HL-60 (cell line): ENCODE measurements around the gene SEL1L2.

Experiments used
- DNase-seq, 2 experiments: peaks; one replicate each; pipeline ENCODE4 v3.0.0-alpha.2; 2010 to 2020; ENCODE audit warnings: low read depth in 1 of 2, low spot score in 1 of 2
- H3K27ac ChIP-seq: fragments of 250-450 bp; sonication (Bioruptor Pico); replicated peaks from 2 replicates; pipeline ENCODE4 v1.5.1; 2020; ENCODE audit warnings: mild to moderate bottlenecking, moderate library complexity
- H3K27me3 ChIP-seq: fragments of 250-450 bp; sonication (Bioruptor Pico); 2 replicates; pipeline ENCODE4 v1.5.1; 2021; ENCODE audit warnings: mild to moderate bottlenecking, moderate library complexity; ENCODE audit not compliant: insufficient read depth, poor library complexity, severe bottlenecking
- H3K4me3 ChIP-seq: replicated peaks from 2 replicates; pipeline ENCODE4 v1.5.1; 2011; ENCODE audit warnings: mild to moderate bottlenecking, control low read depth, low read length; ENCODE audit not compliant: insufficient read depth
- GABPA ChIP-seq: IDR thresholded peaks from 2 replicates; pipeline ENCODE4 v1.6.1; 2012; ENCODE audit warnings: low read depth
- POLR2AphosphoS5 ChIP-seq: IDR thresholded peaks from 2 replicates; pipeline ENCODE4 v1.6.1; 2012; ENCODE audit warnings: low read depth
- SPI1 ChIP-seq: IDR thresholded peaks from 2 replicates; pipeline ENCODE4 v1.6.1; 2012; ENCODE audit warnings: low read depth, mild to moderate bottlenecking, borderline replicate concordance
- TF ChIP-seq, protein P1 (sequence below): IDR thresholded peaks from one replicate; pipeline ENCODE4 v1.5.1; 2011; ENCODE audit warnings: low read length, control low read depth, inconsistent platforms; ENCODE audit not compliant: insufficient read depth
- TF ChIP-seq, protein P2 (sequence below): IDR thresholded peaks from 2 replicates; pipeline ENCODE4 v1.6.1; 2012; ENCODE audit warnings: low read depth; ENCODE audit not compliant: insufficient replicate concordance

The SEL1L2 gene

DNA sequence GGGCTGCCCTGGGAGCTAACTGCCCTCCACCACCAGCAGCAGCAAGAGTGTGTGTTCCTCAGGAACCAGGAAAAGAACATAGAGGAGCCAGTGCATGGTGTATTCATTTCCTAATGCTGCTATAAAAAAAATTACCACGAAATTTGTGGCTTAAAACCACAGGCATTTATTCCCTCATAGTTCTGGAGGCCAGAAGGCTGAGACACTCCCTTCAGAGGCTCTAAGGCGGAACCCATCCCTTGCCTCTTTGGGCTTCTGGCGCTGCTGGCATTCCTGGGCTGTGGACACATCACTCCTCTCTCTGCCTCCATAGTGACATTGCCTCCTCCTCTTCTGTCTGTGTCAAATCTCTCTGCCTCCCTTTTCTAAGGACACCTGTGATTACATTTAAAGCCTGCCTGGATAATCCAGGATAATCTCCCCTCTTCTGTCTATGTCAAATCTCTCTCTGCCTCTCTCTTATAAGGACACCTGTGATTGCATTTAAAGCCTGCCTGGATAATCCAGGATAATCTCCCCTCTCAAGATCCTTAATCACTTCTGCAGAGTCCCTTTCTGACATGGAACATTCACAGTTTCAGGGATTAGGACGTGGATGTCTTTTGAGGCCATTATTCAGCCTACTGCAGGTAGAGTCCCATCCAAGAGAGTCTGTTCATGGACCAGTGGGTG is 150.9 kb downstream of the SEL1L2 start:
- no peaks in the 10 kb centered on the region for H3K27me3 ChIP-seq
- no peak for TF ChIP-seq GABPA
- TF ChIP-seq, protein P1, sequence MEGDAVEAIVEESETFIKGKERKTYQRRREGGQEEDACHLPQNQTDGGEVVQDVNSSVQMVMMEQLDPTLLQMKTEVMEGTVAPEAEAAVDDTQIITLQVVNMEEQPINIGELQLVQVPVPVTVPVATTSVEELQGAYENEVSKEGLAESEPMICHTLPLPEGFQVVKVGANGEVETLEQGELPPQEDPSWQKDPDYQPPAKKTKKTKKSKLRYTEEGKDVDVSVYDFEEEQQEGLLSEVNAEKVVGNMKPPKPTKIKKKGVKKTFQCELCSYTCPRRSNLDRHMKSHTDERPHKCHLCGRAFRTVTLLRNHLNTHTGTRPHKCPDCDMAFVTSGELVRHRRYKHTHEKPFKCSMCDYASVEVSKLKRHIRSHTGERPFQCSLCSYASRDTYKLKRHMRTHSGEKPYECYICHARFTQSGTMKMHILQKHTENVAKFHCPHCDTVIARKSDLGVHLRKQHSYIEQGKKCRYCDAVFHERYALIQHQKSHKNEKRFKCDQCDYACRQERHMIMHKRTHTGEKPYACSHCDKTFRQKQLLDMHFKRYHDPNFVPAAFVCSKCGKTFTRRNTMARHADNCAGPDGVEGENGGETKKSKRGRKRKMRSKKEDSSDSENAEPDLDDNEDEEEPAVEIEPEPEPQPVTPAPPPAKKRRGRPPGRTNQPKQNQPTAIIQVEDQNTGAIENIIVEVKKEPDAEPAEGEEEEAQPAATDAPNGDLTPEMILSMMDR = no peak
- no peak for TF ChIP-seq POLR2AphosphoS5
- TF ChIP-seq, protein P2, sequence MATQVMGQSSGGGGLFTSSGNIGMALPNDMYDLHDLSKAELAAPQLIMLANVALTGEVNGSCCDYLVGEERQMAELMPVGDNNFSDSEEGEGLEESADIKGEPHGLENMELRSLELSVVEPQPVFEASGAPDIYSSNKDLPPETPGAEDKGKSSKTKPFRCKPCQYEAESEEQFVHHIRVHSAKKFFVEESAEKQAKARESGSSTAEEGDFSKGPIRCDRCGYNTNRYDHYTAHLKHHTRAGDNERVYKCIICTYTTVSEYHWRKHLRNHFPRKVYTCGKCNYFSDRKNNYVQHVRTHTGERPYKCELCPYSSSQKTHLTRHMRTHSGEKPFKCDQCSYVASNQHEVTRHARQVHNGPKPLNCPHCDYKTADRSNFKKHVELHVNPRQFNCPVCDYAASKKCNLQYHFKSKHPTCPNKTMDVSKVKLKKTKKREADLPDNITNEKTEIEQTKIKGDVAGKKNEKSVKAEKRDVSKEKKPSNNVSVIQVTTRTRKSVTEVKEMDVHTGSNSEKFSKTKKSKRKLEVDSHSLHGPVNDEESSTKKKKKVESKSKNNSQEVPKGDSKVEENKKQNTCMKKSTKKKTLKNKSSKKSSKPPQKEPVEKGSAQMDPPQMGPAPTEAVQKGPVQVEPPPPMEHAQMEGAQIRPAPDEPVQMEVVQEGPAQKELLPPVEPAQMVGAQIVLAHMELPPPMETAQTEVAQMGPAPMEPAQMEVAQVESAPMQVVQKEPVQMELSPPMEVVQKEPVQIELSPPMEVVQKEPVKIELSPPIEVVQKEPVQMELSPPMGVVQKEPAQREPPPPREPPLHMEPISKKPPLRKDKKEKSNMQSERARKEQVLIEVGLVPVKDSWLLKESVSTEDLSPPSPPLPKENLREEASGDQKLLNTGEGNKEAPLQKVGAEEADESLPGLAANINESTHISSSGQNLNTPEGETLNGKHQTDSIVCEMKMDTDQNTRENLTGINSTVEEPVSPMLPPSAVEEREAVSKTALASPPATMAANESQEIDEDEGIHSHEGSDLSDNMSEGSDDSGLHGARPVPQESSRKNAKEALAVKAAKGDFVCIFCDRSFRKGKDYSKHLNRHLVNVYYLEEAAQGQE = no peak
- TF ChIP-seq SPI1 = no peak
- no peak for DNase-seq
- H3K27ac ChIP-seq = no peak overlapping the region
- no peak overlapping the region for H3K4me3 ChIP-seq

DNA sequence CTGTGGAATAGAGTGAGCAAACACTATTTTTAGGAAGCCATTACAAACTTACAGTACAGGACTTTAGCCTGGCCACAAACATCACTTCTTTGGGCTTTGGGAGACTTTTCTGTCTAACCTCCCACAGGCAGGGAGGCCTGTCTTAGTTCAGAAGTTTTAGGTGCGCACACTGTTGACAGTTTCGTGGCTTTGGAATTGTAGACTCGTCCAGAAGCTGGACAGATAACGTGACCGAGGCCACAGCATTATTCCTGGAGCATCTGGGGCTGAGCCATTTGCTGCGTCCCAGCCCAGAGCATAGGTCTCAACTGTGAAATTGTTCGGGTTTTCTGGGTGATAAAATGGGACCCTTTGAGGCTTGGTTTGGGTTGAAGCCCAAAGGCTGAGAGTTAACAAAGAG is 151.8 kb downstream of the SEL1L2 start:
- Histone ChIP-seq H3K27me3 (no peaks in the 10 kb centered on the region), H3K27ac (no peak overlapping the region), H3K4me3 (no peak overlapping the region)
- DNase-seq = no peak
- TF ChIP-seq GABPA = no peak
- TF ChIP-seq POLR2AphosphoS5 = no peak
- TF ChIP-seq, protein P1 = no peak
- TF ChIP-seq, protein P2 = no peak
- no peak for TF ChIP-seq SPI1

DNA sequence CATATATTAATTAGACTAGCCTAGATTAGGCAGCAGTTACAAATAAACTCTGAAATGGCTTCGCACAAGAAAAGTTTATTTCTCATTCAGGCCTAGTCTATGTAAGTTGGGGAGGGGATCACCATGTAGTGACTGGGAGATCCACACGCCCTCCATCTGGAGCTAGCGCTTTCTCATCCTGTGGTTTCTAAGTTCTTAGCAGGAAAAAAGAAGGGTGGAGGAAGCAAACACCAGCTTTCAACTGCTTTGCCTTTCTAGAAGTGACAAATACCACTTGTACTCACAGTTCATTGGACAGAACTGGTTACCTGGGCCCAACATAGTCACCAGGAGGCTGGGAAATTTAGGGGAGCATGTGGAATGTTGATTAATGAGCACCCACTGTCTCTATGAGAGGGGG is 158.9 kb downstream of the SEL1L2 start:
- DNase-seq = no peak
- H3K27me3 ChIP-seq = no peaks in the 10 kb centered on the region
- H3K27ac ChIP-seq = no peak overlapping the region
- TF ChIP-seq, protein P1 = no peak
- TF ChIP-seq SPI1 (no peak), GABPA (no peak), POLR2AphosphoS5 (no peak)
- TF ChIP-seq, protein P2 = no peak
- no peak overlapping the region for H3K4me3 ChIP-seq
